HCT116 (cell line): Measurements from ENCODE around the gene CCL15. TPM values are rescaled to one million over a fixed set of nuclear protein-coding genes. Genes with fewer than 3 reads are reported as not detected.

Source experiments
- ATAC-seq: fragments of 200-7000 bp; cut with Tn5 transposase; 2 replicates; pipeline ENCODE4 v1.9.1; 2020; ENCODE audit warnings: mild to moderate bottlenecking, moderate library complexity
- BruUV-seq: library from RNA; stranded (reverse); fragments of 400-500 nt; replicated peaks from 2 replicates; lab custom pipeline; 2021; lab: Mats Ljungman, UMichigan
- CTCF ChIA-PET: fragments of 300-600 bp; sonication (Branson Sonifier 250); formaldehyde crosslinking; loops from one replicate; lab custom pipeline; 2021; ENCODE audit warnings: antibody characterized with exemption; lab: Charles Lee
- POLR2A ChIA-PET: fragments of 300-600, 350-600 bp; sonication (Branson Sonifier 250); formaldehyde crosslinking; loops from one replicate; lab custom pipeline; 2021; ENCODE audit warnings: antibody characterized with exemption; lab: Charles Lee
- RAD21 ChIA-PET, 2 experiments: fragments of 300-600 bp; sonication (Branson Sonifier 250); formaldehyde crosslinking; loops; one replicate each; lab custom pipeline; 2023; ENCODE audit warnings: low total read pairs in 2 of 2; ENCODE audit not compliant: uncharacterized antibody in 2 of 2, unreplicated experiment in 2 of 2, low non-redundant PET in 1 of 2; lab: Charles Lee
- DNase-seq: peaks from one replicate; pipeline ENCODE4 v3.0.0-alpha.2; 2010; ENCODE audit warnings: low read depth, low spot score
- H2AFZ ChIP-seq: fragments of 200-600 bp; shearing (Covaris generic), sonication (generic); 2 replicates; pipeline ENCODE4 v1.6.1; 2017; ENCODE audit warnings: low read depth, mixed run types, mixed read lengths, antibody characterized with exemption, low read length; ENCODE audit not compliant: poor library complexity, severe bottlenecking
- H3K27ac ChIP-seq: 2 replicates; pipeline ENCODE4 v1.5.1; 2012; ENCODE audit warnings: low read depth, low read length
- H3K27me3 ChIP-seq: fragments of 200-600 bp; sonication (generic); 2 replicates; pipeline ENCODE4 v1.6.1; 2016; ENCODE audit warnings: mixed run types, low read length, mixed read lengths; ENCODE audit not compliant: insufficient read depth
- H3K36me3 ChIP-seq, 2 experiments: fragments of 200-500 bp in 1 of 2; fragments of 200-600 bp in 1 of 2; sonication (Bioruptor generic) in 1 of 2; sonication (generic) in 1 of 2; 2 replicates each; pipeline versions ENCODE4 v1.5.1 to v1.6.1; 2014 to 2016; ENCODE audit warnings: low read length in 2 of 2, inconsistent platforms in 1 of 2, mixed read lengths in 1 of 2, mixed run types in 1 of 2; ENCODE audit not compliant: insufficient read depth in 2 of 2, control insufficient read depth in 1 of 2
- H3K4me1 ChIP-seq, 2 experiments: fragments of 200-600 bp in 1 of 2; sonication (generic) in 1 of 2; 2 replicates each; pipeline versions ENCODE4 v1.5.1 to v1.6.1; 2012 to 2017; ENCODE audit warnings: low read length in 2 of 2, inconsistent platforms in 1 of 2, mild to moderate bottlenecking in 1 of 2, mixed read lengths in 1 of 2, mixed run types in 1 of 2, moderate library complexity in 1 of 2; ENCODE audit not compliant: insufficient read depth in 2 of 2, control insufficient read depth in 1 of 2
- H3K4me2 ChIP-seq: fragments of 200-600 bp; sonication (generic); 2 replicates; pipeline ENCODE4 v1.6.1; 2017; ENCODE audit warnings: mixed run types, low read length, mixed read lengths
- H3K4me3 ChIP-seq, 2 experiments: fragments of 200-600 bp in 1 of 2; sonication (generic) in 1 of 2; replicated peaks in 1 of 2; 2 replicates each; pipeline ENCODE4 v1.5.1; 2011 to 2016; ENCODE audit warnings: low read length in 2 of 2, control low read depth in 1 of 2, low read depth in 1 of 2, mild to moderate bottlenecking in 1 of 2, mixed read lengths in 1 of 2, mixed run types in 1 of 2
- H3K79me2 ChIP-seq: fragments of 200-600 bp; sonication (generic); 2 replicates; pipeline ENCODE4 v1.6.1; 2017; ENCODE audit warnings: mild to moderate bottlenecking, mixed run types, low read length, moderate library complexity, mixed read lengths; ENCODE audit not compliant: insufficient read depth
- H3K9ac ChIP-seq: fragments of 200-600 bp; sonication (generic); 2 replicates; pipeline ENCODE4 v1.6.1; 2016; ENCODE audit warnings: low read length, mixed read lengths
- H3K9me2 ChIP-seq: fragments of 200-600 bp; sonication (generic), shearing (Covaris generic); 2 replicates; pipeline ENCODE4 v1.6.1; 2017; ENCODE audit warnings: mixed run types, mild to moderate bottlenecking, moderate library complexity; ENCODE audit not compliant: insufficient read depth
- H3K9me3 ChIP-seq, 2 experiments: fragments of 200-500 bp in 1 of 2; fragments of 200-600 bp in 1 of 2; sonication (Bioruptor generic) in 1 of 2; sonication (generic) in 1 of 2; 2 replicates each; pipeline ENCODE4 v1.6.1; 2014 to 2017; ENCODE audit warnings: low read length in 2 of 2, mixed read lengths in 2 of 2, inconsistent platforms in 1 of 2, low read depth in 1 of 2, mild to moderate bottlenecking in 1 of 2, mixed run types in 1 of 2, moderate library complexity in 1 of 2; ENCODE audit not compliant: control insufficient read depth in 1 of 2, insufficient read depth in 1 of 2
- H4K20me1 ChIP-seq: fragments of 200-600 bp; sonication (generic), shearing (Covaris generic); 2 replicates; pipeline ENCODE4 v1.6.1; 2017; ENCODE audit warnings: mixed run types, mild to moderate bottlenecking, moderate library complexity; ENCODE audit not compliant: insufficient read depth
- CEBPB ChIP-seq: IDR thresholded peaks from 2 replicates; pipeline ENCODE4 v1.6.1; 2012; ENCODE audit warnings: low read depth
- EZH2phosphoT487 ChIP-seq: fragments of 200-600 bp; IDR thresholded peaks from 2 replicates; pipeline ENCODE4 v1.6.1; 2018; ENCODE audit warnings: antibody characterized with exemption, borderline replicate concordance
- JUND ChIP-seq: IDR thresholded peaks from 2 replicates; pipeline ENCODE4 v1.6.1; 2012
- RAD21 ChIP-seq: IDR thresholded peaks from 2 replicates; pipeline ENCODE4 v1.6.1; 2012; ENCODE audit warnings: low read depth, mild to moderate bottlenecking
- SP1 ChIP-seq: IDR thresholded peaks from 2 replicates; pipeline ENCODE4 v1.6.1; 2012; ENCODE audit warnings: low read depth
- SRF ChIP-seq: IDR thresholded peaks from 2 replicates; pipeline ENCODE4 v1.6.1; 2012; ENCODE audit warnings: low read depth
- TCF7L2 ChIP-seq: IDR thresholded peaks from 2 replicates; pipeline ENCODE4 v1.7.0; 2011; ENCODE audit warnings: borderline replicate concordance, inconsistent platforms; ENCODE audit not compliant: insufficient read depth, insufficient read length; ENCODE audit errors: extremely low read depth
- YY1 ChIP-seq: IDR thresholded peaks from 2 replicates; pipeline ENCODE4 v1.6.1; 2011; ENCODE audit warnings: low read length, low read depth, moderate library complexity, mild to moderate bottlenecking; ENCODE audit not compliant: insufficient replicate concordance; ENCODE audit errors: extremely low read depth
- intact Hi-C: fragments of 100-400 bp; cut with micrococcal nuclease; formaldehyde crosslinking; loops from 2 replicates; pipeline ENCODE4 v1.10.0; 2022
- total RNA-seq: library from RNA; stranded (reverse); gene quantifications from one replicate; pipeline ENCODE4 v1.2.1, GENCODE V29; 2021; ENCODE audit not compliant: unreplicated experiment
- TF ChIP-seq, protein P1 (sequence below), 3 experiments: fragments of 200-600 bp in 1 of 3; sonication (generic) in 1 of 3; IDR thresholded peaks in 2 of 3; conservative IDR thresholded peaks in 1 of 3; 2 replicates each; pipeline ENCODE4 v1.5.1; 2012 to 2017; ENCODE audit warnings: low read depth in 2 of 3, low read length in 2 of 3, antibody characterized with exemption in 1 of 3, borderline replicate concordance in 1 of 3, control low read depth in 1 of 3, mild to moderate bottlenecking in 1 of 3, mixed read lengths in 1 of 3, mixed run types in 1 of 3, moderate library complexity in 1 of 3; ENCODE audit not compliant: insufficient read depth in 1 of 3
- TF ChIP-seq, protein P2 (sequence below): IDR thresholded peaks from 2 replicates; pipeline ENCODE4 v1.6.1; 2011; ENCODE audit warnings: mild to moderate bottlenecking, low read length, moderate library complexity; ENCODE audit not compliant: insufficient replicate concordance; ENCODE audit errors: extremely low read depth

The CCL15 gene
- total RNA-seq, 1 experiment from 2014 or later: not detected

DNA sequence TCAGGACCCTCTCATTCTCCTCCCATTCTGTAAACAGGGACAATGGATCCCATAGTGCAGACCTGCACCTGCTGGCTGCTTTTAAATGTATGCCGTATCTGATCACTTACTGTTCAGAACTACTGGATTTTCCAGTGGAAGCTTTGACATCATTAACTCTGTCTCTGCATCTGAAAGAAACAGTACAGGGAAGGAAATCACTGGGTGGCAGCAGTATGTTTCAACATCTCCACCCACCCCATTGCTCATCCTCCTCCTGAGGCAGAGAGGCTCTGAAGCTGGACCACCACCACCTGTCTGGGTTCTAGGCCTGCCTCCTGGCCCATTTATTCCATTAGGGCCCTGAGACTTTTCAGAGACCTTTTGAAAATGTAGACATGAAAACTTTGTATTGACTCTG is 2.6 kb downstream of the CCL15 start:
- Histone ChIP-seq H2AFZ (no peak overlapping the region), H3K27ac (no peak overlapping the region), H3K27me3 (0 out of 2 replicates have a peak, but pooled peaks cover 3% of the 10 kb centered on the region), H3K4me1 (no peaks in the 10 kb centered on the region), H3K9ac (no peak overlapping the region), H3K9me3 (peaks cover 0 to 5% of the 10 kb centered on the region in 2 experiments; a peak in 1 of 4 replicates), H3K36me3 (no peaks in the 10 kb centered on the region)
- CTCF ChIA-PET: no interaction called here
- intact Hi-C loops: no loop called here
- ATAC-seq: no peak
- POLR2A ChIA-PET: no interaction called here
- no peak for TF ChIP-seq RAD21
- no peak for TF ChIP-seq JUND
- TF ChIP-seq, all 23 proteins: peak for 0
- Histone ChIP-seq H4K20me1 (no peaks in the 10 kb centered on the region), H3K4me2 (no peak overlapping the region), H3K79me2 (no peaks in the 10 kb centered on the region), H3K9me2 (no peaks in the 10 kb centered on the region), H3K4me3 (no peak overlapping the region)
- no peak for DNase-seq
- no TSS peak for BruUV-seq
- RAD21 ChIA-PET: no interaction called here

DNA sequence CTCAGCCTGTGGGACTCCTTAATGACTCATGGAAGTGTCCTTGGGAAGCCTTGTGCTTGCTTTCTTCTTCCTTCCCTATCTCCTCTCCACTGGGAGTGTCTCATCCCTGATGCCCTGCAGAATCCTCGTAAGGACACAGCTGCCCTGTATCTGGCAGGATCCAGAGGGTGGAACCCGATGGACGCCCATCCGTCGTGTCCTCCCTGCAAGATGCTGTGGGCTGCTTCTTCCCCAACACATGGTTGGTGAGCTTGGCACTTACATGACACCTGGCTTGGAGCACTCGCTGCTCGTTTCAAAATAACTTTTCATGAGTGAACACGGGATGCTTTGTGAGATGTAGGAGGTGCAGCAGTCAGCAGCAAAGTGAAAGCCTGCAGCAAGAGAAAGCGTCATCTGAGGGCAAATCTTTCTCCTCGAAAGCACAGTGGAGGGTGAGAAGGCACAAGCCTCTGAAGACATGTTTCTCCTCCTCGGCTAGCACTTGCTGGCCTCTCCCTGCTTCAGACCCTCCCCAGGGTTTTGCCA is 3.3 kb downstream of the CCL15 start:
- POLR2A ChIA-PET: no interaction called here
- RAD21 ChIA-PET: no interaction called here
- CTCF ChIA-PET: no interaction called here

More for the DNA sequence above, 3.3 kb downstream of the CCL15 start:
- H3K79me2 ChIP-seq: no peaks in the 10 kb centered on the region
- H3K4me3 ChIP-seq: no peak overlapping the region
- no peak for ATAC-seq
- H3K4me2 ChIP-seq: no peak overlapping the region
- no peak overlapping the region for H2AFZ ChIP-seq
- H3K36me3 ChIP-seq: no peaks in the 10 kb centered on the region
- BruUV-seq: no TSS peak
- H4K20me1 ChIP-seq: no peaks in the 10 kb centered on the region
- no peak for TF ChIP-seq SP1
- no peak for TF ChIP-seq EZH2phosphoT487
- no peak for TF ChIP-seq CEBPB
- no peak for TF ChIP-seq TCF7L2
- TF ChIP-seq, protein P1, sequence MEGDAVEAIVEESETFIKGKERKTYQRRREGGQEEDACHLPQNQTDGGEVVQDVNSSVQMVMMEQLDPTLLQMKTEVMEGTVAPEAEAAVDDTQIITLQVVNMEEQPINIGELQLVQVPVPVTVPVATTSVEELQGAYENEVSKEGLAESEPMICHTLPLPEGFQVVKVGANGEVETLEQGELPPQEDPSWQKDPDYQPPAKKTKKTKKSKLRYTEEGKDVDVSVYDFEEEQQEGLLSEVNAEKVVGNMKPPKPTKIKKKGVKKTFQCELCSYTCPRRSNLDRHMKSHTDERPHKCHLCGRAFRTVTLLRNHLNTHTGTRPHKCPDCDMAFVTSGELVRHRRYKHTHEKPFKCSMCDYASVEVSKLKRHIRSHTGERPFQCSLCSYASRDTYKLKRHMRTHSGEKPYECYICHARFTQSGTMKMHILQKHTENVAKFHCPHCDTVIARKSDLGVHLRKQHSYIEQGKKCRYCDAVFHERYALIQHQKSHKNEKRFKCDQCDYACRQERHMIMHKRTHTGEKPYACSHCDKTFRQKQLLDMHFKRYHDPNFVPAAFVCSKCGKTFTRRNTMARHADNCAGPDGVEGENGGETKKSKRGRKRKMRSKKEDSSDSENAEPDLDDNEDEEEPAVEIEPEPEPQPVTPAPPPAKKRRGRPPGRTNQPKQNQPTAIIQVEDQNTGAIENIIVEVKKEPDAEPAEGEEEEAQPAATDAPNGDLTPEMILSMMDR (IDR thresholded peaks at IDR 0.05 in 2 of 3, conservative IDR thresholded peaks at IDR 0.05 in 1 of 3; ENCODE audit: borderline replicate concordance in 1 of 3, insufficient read depth in 1 of 3, low read depth in 2 of 3, low read length in 2 of 3): no peak
- TF ChIP-seq JUND: no peak
- no peak for TF ChIP-seq RAD21
- no peak for TF ChIP-seq YY1
- TF ChIP-seq, protein P2, sequence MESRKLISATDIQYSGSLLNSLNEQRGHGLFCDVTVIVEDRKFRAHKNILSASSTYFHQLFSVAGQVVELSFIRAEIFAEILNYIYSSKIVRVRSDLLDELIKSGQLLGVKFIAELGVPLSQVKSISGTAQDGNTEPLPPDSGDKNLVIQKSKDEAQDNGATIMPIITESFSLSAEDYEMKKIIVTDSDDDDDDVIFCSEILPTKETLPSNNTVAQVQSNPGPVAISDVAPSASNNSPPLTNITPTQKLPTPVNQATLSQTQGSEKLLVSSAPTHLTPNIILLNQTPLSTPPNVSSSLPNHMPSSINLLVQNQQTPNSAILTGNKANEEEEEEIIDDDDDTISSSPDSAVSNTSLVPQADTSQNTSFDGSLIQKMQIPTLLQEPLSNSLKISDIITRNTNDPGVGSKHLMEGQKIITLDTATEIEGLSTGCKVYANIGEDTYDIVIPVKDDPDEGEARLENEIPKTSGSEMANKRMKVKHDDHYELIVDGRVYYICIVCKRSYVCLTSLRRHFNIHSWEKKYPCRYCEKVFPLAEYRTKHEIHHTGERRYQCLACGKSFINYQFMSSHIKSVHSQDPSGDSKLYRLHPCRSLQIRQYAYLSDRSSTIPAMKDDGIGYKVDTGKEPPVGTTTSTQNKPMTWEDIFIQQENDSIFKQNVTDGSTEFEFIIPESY: no peak
- TF ChIP-seq SRF: no peak
- H3K9me2 ChIP-seq: no peaks in the 10 kb centered on the region
- DNase-seq: no peak
- peaks cover 0 to 5% of the 10 kb centered on the region in 2 experiments; a peak in 1 of 4 replicates for H3K9me3 ChIP-seq
- H3K9ac ChIP-seq: no peak overlapping the region
- no peaks in the 10 kb centered on the region for H3K4me1 ChIP-seq
- intact Hi-C loops: no loop called here
- no peak overlapping the region for H3K27ac ChIP-seq
- H3K27me3 ChIP-seq: 0 out of 2 replicates have a peak, but pooled peaks cover 3% of the 10 kb centered on the region
